ENCODE data around the gene SLC39A1. TPM values are rescaled to one million over a fixed set of nuclear protein-coding genes. Genes with fewer than 3 reads are reported as not detected.
A peak's percentile ranks its signal among the peaks of the same experiment; 100 is the strongest.
"Not testable (repeated sequence)": the region's sequence is repeated elsewhere in the genome, so short reads cannot be mapped to it uniquely, and the experiment has no call there.

SLC39A1 gene
- total RNA-seq (2014; rRNA removed; shearing (Covaris generic); ENCODE audit: low replicate concordance): 27.1 and 59.5 TPM in 2 replicates

- DNase-seq: peak; percentile 98
- peaks cover 61% of the 10 kb centered on the region for H3K4me1 ChIP-seq (ENCODE audit: low read length)
- peak within 1 kb of the TSS; percentile 86 for H3K4me3 ChIP-seq (ENCODE audit: low read length)
- H4K20me1 ChIP-seq (ENCODE audit: insufficient read depth, low read depth, low read length): no peaks in the 10 kb centered on the region
- H3K4me2 ChIP-seq (ENCODE audit: low read depth, low read length, poor library complexity, severe bottlenecking): peak within 1 kb of the TSS; percentile 93
- H3K9me2 ChIP-seq (replicated peaks; ENCODE audit: insufficient read depth, low read length): no peaks in the 10 kb centered on the region
- no peaks in the 10 kb centered on the region for H3K9me3 ChIP-seq (ENCODE audit: low read length)
- H3K36me3 ChIP-seq (ENCODE audit: insufficient read depth, low read length): peaks cover 8% of the 10 kb centered on the region; the same call in 1 of the 2 replicates
- H3K27me3 ChIP-seq (ENCODE audit: low read length): no peaks in the 10 kb centered on the region
- H3K79me2 ChIP-seq (ENCODE audit: low read length): peaks cover 37% of the 10 kb centered on the region
- 0 out of 2 replicates have a peak within 1 kb of the TSS, but pooled peaks have one; percentile 28 for H2AFZ ChIP-seq (ENCODE audit: low read length)
- H3K9ac ChIP-seq (ENCODE audit: low read length): peak within 1 kb of the TSS; percentile 94
- H3K27ac ChIP-seq (ENCODE audit: low read length): peak within 1 kb of the TSS; percentile 86
Measured at GRCh38 chr1:153963030-153963849, at the start of gene SLC39A1. SLC39A1 (minus strand) TSS chr1:153963537; CDS start chr1:153962715, 822 bp downstream.

- H3K4me2 ChIP-seq (ENCODE audit: low read depth, low read length, poor library complexity, severe bottlenecking); H3K27ac ChIP-seq (ENCODE audit: low read length); H3K27me3 ChIP-seq (ENCODE audit: low read length); H2AFZ ChIP-seq (ENCODE audit: low read length); H3K79me2 ChIP-seq (ENCODE audit: low read length); H3K9me2 ChIP-seq (replicated peaks; ENCODE audit: insufficient read depth, low read length); H3K9me3 ChIP-seq (ENCODE audit: low read length); H4K20me1 ChIP-seq (ENCODE audit: insufficient read depth, low read depth, low read length); H3K4me3 ChIP-seq (ENCODE audit: low read length); H3K4me1 ChIP-seq (ENCODE audit: low read length); H3K9ac ChIP-seq (ENCODE audit: low read length); DNase-seq; H3K36me3 ChIP-seq (ENCODE audit: insufficient read depth, low read length): not testable (repeated sequence)
Measured at GRCh38 chr1:154012543-154012942, 49.2 kb upstream of the SLC39A1 start.

GRCh38 chr1:154012129-154012528 lies 48.8 kb upstream of the SLC39A1 start:
- H3K4me1 ChIP-seq (ENCODE audit: low read length): no peaks in the 10 kb centered on the region
- no peak overlapping the region for H3K27ac ChIP-seq (ENCODE audit: low read length)
- no peaks in the 10 kb centered on the region for H4K20me1 ChIP-seq (ENCODE audit: insufficient read depth, low read depth, low read length)
- H3K79me2 ChIP-seq (ENCODE audit: low read length): no peaks in the 10 kb centered on the region
- no peaks in the 10 kb centered on the region for H3K9me2 ChIP-seq (replicated peaks; ENCODE audit: insufficient read depth, low read length)
- H3K4me3 ChIP-seq (ENCODE audit: low read length): no peak overlapping the region
- DNase-seq: no peak
- H3K4me2 ChIP-seq (ENCODE audit: low read depth, low read length, poor library complexity, severe bottlenecking): no peak overlapping the region
- H2AFZ ChIP-seq (ENCODE audit: low read length): no peak overlapping the region
- no peaks in the 10 kb centered on the region for H3K36me3 ChIP-seq (ENCODE audit: insufficient read depth, low read length)
- H3K9me3 ChIP-seq (ENCODE audit: low read length): no peaks in the 10 kb centered on the region
- no peak overlapping the region for H3K9ac ChIP-seq (ENCODE audit: low read length)
- H3K27me3 ChIP-seq (ENCODE audit: low read length): no peaks in the 10 kb centered on the region

GRCh38 chr1:154006136-154006535 lies 42.8 kb upstream of the SLC39A1 start:
- H4K20me1 ChIP-seq (ENCODE audit: insufficient read depth, low read depth, low read length): no peaks in the 10 kb centered on the region
- H2AFZ ChIP-seq (ENCODE audit: low read length): no peak overlapping the region
- H3K9me3 ChIP-seq (ENCODE audit: low read length): no peaks in the 10 kb centered on the region
- no peak for DNase-seq
- H3K4me3 ChIP-seq (ENCODE audit: low read length): no peak overlapping the region
- no peaks in the 10 kb centered on the region for H3K9me2 ChIP-seq (replicated peaks; ENCODE audit: insufficient read depth, low read length)
- H3K27ac ChIP-seq (ENCODE audit: low read length): no peak overlapping the region
- H3K4me1 ChIP-seq (ENCODE audit: low read length): no peaks in the 10 kb centered on the region
- no peak overlapping the region for H3K9ac ChIP-seq (ENCODE audit: low read length)
- H3K4me2 ChIP-seq (ENCODE audit: low read depth, low read length, poor library complexity, severe bottlenecking): no peak overlapping the region
- no peaks in the 10 kb centered on the region for H3K27me3 ChIP-seq (ENCODE audit: low read length)
- H3K79me2 ChIP-seq (ENCODE audit: low read length): no peaks in the 10 kb centered on the region
- H3K36me3 ChIP-seq (ENCODE audit: insufficient read depth, low read length): no peaks in the 10 kb centered on the region

GRCh38 chr1:154000420-154000819 lies 37.1 kb upstream of the SLC39A1 start:
- Histone ChIP-seq H3K27me3 (ENCODE audit: low read length) (no peaks in the 10 kb centered on the region), H2AFZ (ENCODE audit: low read length) (no peak overlapping the region), H4K20me1 (ENCODE audit: insufficient read depth, low read depth, low read length) (no peaks in the 10 kb centered on the region), H3K4me2 (ENCODE audit: low read depth, low read length, poor library complexity, severe bottlenecking) (no peak overlapping the region), H3K9me2 (replicated peaks; ENCODE audit: insufficient read depth, low read length) (no peaks in the 10 kb centered on the region), H3K27ac (ENCODE audit: low read length) (no peak overlapping the region), H3K9me3 (ENCODE audit: low read length) (no peaks in the 10 kb centered on the region), H3K79me2 (ENCODE audit: low read length) (no peaks in the 10 kb centered on the region), H3K36me3 (ENCODE audit: insufficient read depth, low read length) (no peaks in the 10 kb centered on the region), H3K9ac (ENCODE audit: low read length) (no peak overlapping the region), H3K4me1 (ENCODE audit: low read length) (no peaks in the 10 kb centered on the region), H3K4me3 (ENCODE audit: low read length) (no peak overlapping the region)
- DNase-seq: no peak

DNA sequence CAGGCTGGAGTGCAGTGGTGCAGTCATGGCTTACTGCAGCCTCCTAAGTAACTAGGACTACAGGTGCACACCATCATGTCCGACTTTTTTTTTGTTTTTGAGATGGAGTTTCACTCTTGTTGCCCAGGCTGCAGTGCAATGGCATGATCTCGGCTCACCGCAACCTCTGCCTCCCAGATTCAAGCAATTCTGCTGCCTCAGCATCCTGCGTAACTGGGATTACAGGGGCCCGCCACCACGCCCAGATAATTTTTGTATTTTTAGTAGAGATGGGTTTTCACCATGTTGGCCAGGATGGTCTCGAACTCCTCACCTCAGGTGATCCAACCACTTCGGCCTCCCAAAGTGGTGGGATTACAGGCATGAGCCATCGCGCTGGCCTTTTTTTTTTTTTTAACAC lies 33.5 kb upstream of the SLC39A1 start:
- H2AFZ ChIP-seq (ENCODE audit: low read length); H3K9me2 ChIP-seq (replicated peaks; ENCODE audit: insufficient read depth, low read length); H3K4me1 ChIP-seq (ENCODE audit: low read length); H3K27ac ChIP-seq (ENCODE audit: low read length); H3K9ac ChIP-seq (ENCODE audit: low read length); H4K20me1 ChIP-seq (ENCODE audit: insufficient read depth, low read depth, low read length); H3K4me2 ChIP-seq (ENCODE audit: low read depth, low read length, poor library complexity, severe bottlenecking); H3K79me2 ChIP-seq (ENCODE audit: low read length); H3K27me3 ChIP-seq (ENCODE audit: low read length); DNase-seq; H3K4me3 ChIP-seq (ENCODE audit: low read length); H3K9me3 ChIP-seq (ENCODE audit: low read length): not testable (repeated sequence)
- H3K36me3 ChIP-seq (ENCODE audit: insufficient read depth, low read length): peaks cover 11% of the 10 kb centered on the region

DNA sequence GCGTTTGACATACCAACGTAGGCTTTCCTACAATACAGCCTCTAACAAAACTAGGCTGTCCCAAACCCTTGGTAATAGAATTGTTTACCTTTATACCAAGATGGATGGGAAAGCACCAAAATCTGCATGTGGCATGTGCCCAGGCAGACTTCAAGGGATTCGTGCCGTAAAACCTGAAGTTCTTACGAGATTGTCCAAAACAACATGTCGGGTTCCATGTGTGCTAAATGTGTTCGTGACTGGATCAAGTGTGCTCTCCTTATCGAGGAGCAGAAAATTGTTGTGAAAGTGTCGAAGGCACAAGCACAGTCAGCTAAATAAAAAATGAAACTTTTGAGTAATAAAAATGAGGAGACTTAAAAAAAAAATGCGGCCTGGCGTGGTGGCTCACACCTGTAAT lies 32.3 kb upstream of the SLC39A1 start:
- Histone ChIP-seq H3K4me1 (ENCODE audit: low read length) (peaks cover 16% of the 10 kb centered on the region), H3K27me3 (ENCODE audit: low read length) (no peaks in the 10 kb centered on the region), H3K4me2 (ENCODE audit: low read depth, low read length, poor library complexity, severe bottlenecking) (no peak overlapping the region), H3K4me3 (ENCODE audit: low read length) (no peak overlapping the region), H3K9ac (ENCODE audit: low read length) (no peak overlapping the region), H2AFZ (ENCODE audit: low read length) (no peak overlapping the region), H3K9me2 (replicated peaks; ENCODE audit: insufficient read depth, low read length) (no peaks in the 10 kb centered on the region), H3K36me3 (ENCODE audit: insufficient read depth, low read length) (peaks cover 22% of the 10 kb centered on the region), H3K9me3 (ENCODE audit: low read length) (no peaks in the 10 kb centered on the region), H3K27ac (ENCODE audit: low read length) (no peak overlapping the region), H4K20me1 (ENCODE audit: insufficient read depth, low read depth, low read length) (peaks cover 13% of the 10 kb centered on the region), H3K79me2 (ENCODE audit: low read length) (peaks cover 15% of the 10 kb centered on the region)
- DNase-seq: peak; percentile 49

GRCh38 chr1:153995202-153995601 lies 31.9 kb upstream of the SLC39A1 start:
- Histone ChIP-seq H3K4me3 (ENCODE audit: low read length) (no peak overlapping the region), H2AFZ (ENCODE audit: low read length) (no peak overlapping the region), H3K9ac (ENCODE audit: low read length) (no peak overlapping the region), H3K9me2 (replicated peaks; ENCODE audit: insufficient read depth, low read length) (no peaks in the 10 kb centered on the region), H4K20me1 (ENCODE audit: insufficient read depth, low read depth, low read length) (peaks cover 13% of the 10 kb centered on the region), H3K27me3 (ENCODE audit: low read length) (no peaks in the 10 kb centered on the region), H3K36me3 (ENCODE audit: insufficient read depth, low read length) (peaks cover 22% of the 10 kb centered on the region), H3K9me3 (ENCODE audit: low read length) (no peaks in the 10 kb centered on the region), H3K4me1 (ENCODE audit: low read length) (peaks cover 18% of the 10 kb centered on the region), H3K27ac (ENCODE audit: low read length) (no peak overlapping the region), H3K4me2 (ENCODE audit: low read depth, low read length, poor library complexity, severe bottlenecking) (no peak overlapping the region), H3K79me2 (ENCODE audit: low read length) (peaks cover 15% of the 10 kb centered on the region)
- DNase-seq: peak; percentile 53

All from Karpas-422 (cell line).